ENCODE data around the gene LIPF. TPM values are rescaled to one million over a fixed set of nuclear protein-coding genes. Genes with fewer than 3 reads are reported as not detected.

The LIPF gene
- polyA plus RNA-seq, 1 of the 3 experiments (the other 2 are of a cell fraction), result 0.07 TPM

DNA sequence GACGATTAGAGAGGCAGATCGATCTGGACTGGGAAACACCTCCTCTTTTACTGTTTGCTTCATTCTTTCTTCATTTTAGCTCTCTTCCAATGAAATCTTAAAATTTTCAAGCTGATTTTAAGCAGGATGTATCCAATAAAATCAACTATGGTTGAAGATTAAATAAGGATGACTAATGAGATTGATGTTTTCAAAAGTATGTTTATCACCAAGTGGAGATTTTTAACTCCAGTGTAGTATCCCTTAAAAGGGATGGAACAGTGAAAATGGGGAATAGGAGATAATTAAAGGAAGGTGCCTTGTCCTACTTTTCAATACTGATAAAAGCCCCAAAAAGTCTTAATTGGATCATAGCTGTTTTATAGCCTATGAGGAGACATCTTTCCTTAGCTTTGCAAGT, 11.6 kb upstream of the LIPF start:
- Histone ChIP-seq H3K9me3 (no peaks in the 10 kb centered on the region), H3K4me1 (ENCODE audit: control insufficient read depth in 1 of 2, insufficient read depth in 2 of 2, low read depth in 1 of 2, low read length in 1 of 2) (peaks cover 0 to 19% of the 10 kb centered on the region in 2 experiments; a peak in 3 of 4 replicates), H3K36me3 (replicated peaks in 1 of 2; ENCODE audit: control insufficient read depth in 1 of 2, insufficient read depth in 2 of 2, low read length in 1 of 2) (no peaks in the 10 kb centered on the region), H2AFZ (ENCODE audit: low read depth) (peak overlapping the region; percentile 12; the same call in 1 of the 2 replicates), H4K20me1 (ENCODE audit: insufficient read depth) (no peaks in the 10 kb centered on the region), H3K9ac (no peak overlapping the region; the same call in 1 of the 2 replicates), H3K9me2 (no peaks in the 10 kb centered on the region), H3K79me2 (ENCODE audit: insufficient read depth) (no peaks in the 10 kb centered on the region), H3K4me3 (ENCODE audit: low read depth in 2 of 2, low read length in 1 of 2) (no peak overlapping the region), H3K27me3 (ENCODE audit: insufficient read depth) (no peaks in the 10 kb centered on the region), H3F3A (replicated peaks; ENCODE audit: insufficient read depth) (peaks cover 30% of the 10 kb centered on the region), H3K27ac (ENCODE audit: low read depth in 2 of 2, low read length in 1 of 2) (peak overlapping the region; percentile 47 to 95; a peak in 3 of 4 replicates), H3K4me2 (0 out of 2 replicates have a peak overlapping the region, but pooled peaks have one; percentile 47)
- WGBS (ENCODE audit: low lambda C conversion rate), result 90% methylated on average over 2 of the region's 2 CpGs
- DNase-seq, result no peak
- CTCF ChIA-PET, result no interaction called here
- POLR2A ChIA-PET, result no interaction called here
- TF ChIP-seq FOSL2 (IDR thresholded peaks at IDR 0.05; ENCODE audit: borderline replicate concordance, low read depth) (0 out of 2 replicates have a peak, but pooled peaks have one; percentile 11), EP300 (IDR thresholded peaks at IDR 0.05; ENCODE audit: borderline replicate concordance in 1 of 2, low read depth in 1 of 2, low read length in 1 of 2) (peak in 1 of 2 experiments; percentile 33; a peak in 1 of 4 replicates), FOXM1 (IDR thresholded peaks at IDR 0.05; ENCODE audit: low read depth) (no peak), JUND (IDR thresholded peaks at IDR 0.05) (peak; percentile 36)

DNA sequence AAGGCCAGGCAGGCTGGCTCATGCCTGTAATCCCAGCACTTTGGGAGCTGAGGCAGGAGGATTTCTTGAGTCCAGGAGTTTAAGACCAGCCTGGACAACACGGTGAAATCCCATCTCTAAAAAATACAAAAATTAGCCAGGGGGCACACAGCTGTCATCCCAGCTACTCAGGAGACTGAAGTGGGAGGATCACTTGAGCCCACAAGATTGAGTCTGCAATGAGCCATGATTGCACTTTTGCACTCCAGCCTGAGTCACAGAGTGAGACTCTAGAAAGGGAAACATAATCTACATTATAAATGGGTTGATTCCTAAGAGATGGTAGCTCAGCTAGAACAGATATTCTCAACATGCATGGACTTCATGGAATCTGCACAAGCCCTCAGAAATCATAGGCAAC, 6.3 kb upstream of the LIPF start:
- Histone ChIP-seq H3K27ac (ENCODE audit: low read depth in 2 of 2, low read length in 1 of 2) (no peak overlapping the region), H3F3A (replicated peaks; ENCODE audit: insufficient read depth) (peaks cover 13% of the 10 kb centered on the region), H4K20me1 (ENCODE audit: insufficient read depth) (no peaks in the 10 kb centered on the region), H3K79me2 (ENCODE audit: insufficient read depth) (no peaks in the 10 kb centered on the region), H3K9ac (no peak overlapping the region), H3K4me1 (ENCODE audit: control insufficient read depth in 1 of 2, insufficient read depth in 2 of 2, low read depth in 1 of 2, low read length in 1 of 2) (peaks cover 0 to 22% of the 10 kb centered on the region in 2 experiments; a peak in 2 of 4 replicates), H3K4me3 (ENCODE audit: low read depth in 2 of 2, low read length in 1 of 2) (no peak overlapping the region), H3K9me3 (no peaks in the 10 kb centered on the region), H3K27me3 (ENCODE audit: insufficient read depth) (no peaks in the 10 kb centered on the region), H3K4me2 (no peak overlapping the region), H2AFZ (ENCODE audit: low read depth) (no peak overlapping the region), H3K36me3 (replicated peaks in 1 of 2; ENCODE audit: control insufficient read depth in 1 of 2, insufficient read depth in 2 of 2, low read length in 1 of 2) (no peaks in the 10 kb centered on the region), H3K9me2 (no peaks in the 10 kb centered on the region)
- POLR2A ChIA-PET, result no interaction called here
- 75% methylated on average over 1 of the region's 1 CpG for WGBS (ENCODE audit: low lambda C conversion rate)
- CTCF ChIA-PET, result no interaction called here
- DNase-seq, result no peak
- TF ChIP-seq RXRA (IDR thresholded peaks at IDR 0.05; ENCODE audit: borderline replicate concordance, low read depth) (no peak), YY1 (IDR thresholded peaks at IDR 0.05; ENCODE audit: low read depth) (no peak), RAD21 (IDR thresholded peaks at IDR 0.05; ENCODE audit: low read length) (no peak), EZH2phosphoT487 (IDR thresholded peaks at IDR 0.05; ENCODE audit: borderline replicate concordance, low read depth) (no peak), RFX5 (IDR thresholded peaks at IDR 0.05; ENCODE audit: low read length) (no peak), TEAD4 (IDR thresholded peaks at IDR 0.05; ENCODE audit: borderline replicate concordance, insufficient read depth) (no peak), EP300 (IDR thresholded peaks at IDR 0.05; ENCODE audit: borderline replicate concordance in 1 of 2, low read depth in 1 of 2, low read length in 1 of 2) (no peak), FOXM1 (IDR thresholded peaks at IDR 0.05; ENCODE audit: low read depth) (no peak), SMC3 (IDR thresholded peaks at IDR 0.05; ENCODE audit: low read depth, low read length) (no peak), TAF1 (IDR thresholded peaks at IDR 0.05; ENCODE audit: borderline replicate concordance, low read depth, low read length) (no peak), RCOR1 (IDR thresholded peaks at IDR 0.05; ENCODE audit: low read length) (no peak)
- TF ChIP-seq, protein P1, sequence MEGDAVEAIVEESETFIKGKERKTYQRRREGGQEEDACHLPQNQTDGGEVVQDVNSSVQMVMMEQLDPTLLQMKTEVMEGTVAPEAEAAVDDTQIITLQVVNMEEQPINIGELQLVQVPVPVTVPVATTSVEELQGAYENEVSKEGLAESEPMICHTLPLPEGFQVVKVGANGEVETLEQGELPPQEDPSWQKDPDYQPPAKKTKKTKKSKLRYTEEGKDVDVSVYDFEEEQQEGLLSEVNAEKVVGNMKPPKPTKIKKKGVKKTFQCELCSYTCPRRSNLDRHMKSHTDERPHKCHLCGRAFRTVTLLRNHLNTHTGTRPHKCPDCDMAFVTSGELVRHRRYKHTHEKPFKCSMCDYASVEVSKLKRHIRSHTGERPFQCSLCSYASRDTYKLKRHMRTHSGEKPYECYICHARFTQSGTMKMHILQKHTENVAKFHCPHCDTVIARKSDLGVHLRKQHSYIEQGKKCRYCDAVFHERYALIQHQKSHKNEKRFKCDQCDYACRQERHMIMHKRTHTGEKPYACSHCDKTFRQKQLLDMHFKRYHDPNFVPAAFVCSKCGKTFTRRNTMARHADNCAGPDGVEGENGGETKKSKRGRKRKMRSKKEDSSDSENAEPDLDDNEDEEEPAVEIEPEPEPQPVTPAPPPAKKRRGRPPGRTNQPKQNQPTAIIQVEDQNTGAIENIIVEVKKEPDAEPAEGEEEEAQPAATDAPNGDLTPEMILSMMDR (IDR thresholded peaks at IDR 0.05), result no peak
- TF ChIP-seq, protein P2, sequence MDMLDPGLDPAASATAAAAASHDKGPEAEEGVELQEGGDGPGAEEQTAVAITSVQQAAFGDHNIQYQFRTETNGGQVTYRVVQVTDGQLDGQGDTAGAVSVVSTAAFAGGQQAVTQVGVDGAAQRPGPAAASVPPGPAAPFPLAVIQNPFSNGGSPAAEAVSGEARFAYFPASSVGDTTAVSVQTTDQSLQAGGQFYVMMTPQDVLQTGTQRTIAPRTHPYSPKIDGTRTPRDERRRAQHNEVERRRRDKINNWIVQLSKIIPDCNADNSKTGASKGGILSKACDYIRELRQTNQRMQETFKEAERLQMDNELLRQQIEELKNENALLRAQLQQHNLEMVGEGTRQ (IDR thresholded peaks at IDR 0.05; ENCODE audit: borderline replicate concordance, low read depth, low read length), result no peak
- TF ChIP-seq, protein P3, sequence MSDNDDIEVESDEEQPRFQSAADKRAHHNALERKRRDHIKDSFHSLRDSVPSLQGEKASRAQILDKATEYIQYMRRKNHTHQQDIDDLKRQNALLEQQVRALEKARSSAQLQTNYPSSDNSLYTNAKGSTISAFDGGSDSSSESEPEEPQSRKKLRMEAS (IDR thresholded peaks at IDR 0.05; ENCODE audit: low read depth), result no peak
- TF ChIP-seq, protein P4, sequence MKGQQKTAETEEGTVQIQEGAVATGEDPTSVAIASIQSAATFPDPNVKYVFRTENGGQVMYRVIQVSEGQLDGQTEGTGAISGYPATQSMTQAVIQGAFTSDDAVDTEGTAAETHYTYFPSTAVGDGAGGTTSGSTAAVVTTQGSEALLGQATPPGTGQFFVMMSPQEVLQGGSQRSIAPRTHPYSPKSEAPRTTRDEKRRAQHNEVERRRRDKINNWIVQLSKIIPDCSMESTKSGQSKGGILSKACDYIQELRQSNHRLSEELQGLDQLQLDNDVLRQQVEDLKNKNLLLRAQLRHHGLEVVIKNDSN (IDR thresholded peaks at IDR 0.05; ENCODE audit: borderline replicate concordance, low read depth), result no peak
- TF ChIP-seq, protein P5, sequence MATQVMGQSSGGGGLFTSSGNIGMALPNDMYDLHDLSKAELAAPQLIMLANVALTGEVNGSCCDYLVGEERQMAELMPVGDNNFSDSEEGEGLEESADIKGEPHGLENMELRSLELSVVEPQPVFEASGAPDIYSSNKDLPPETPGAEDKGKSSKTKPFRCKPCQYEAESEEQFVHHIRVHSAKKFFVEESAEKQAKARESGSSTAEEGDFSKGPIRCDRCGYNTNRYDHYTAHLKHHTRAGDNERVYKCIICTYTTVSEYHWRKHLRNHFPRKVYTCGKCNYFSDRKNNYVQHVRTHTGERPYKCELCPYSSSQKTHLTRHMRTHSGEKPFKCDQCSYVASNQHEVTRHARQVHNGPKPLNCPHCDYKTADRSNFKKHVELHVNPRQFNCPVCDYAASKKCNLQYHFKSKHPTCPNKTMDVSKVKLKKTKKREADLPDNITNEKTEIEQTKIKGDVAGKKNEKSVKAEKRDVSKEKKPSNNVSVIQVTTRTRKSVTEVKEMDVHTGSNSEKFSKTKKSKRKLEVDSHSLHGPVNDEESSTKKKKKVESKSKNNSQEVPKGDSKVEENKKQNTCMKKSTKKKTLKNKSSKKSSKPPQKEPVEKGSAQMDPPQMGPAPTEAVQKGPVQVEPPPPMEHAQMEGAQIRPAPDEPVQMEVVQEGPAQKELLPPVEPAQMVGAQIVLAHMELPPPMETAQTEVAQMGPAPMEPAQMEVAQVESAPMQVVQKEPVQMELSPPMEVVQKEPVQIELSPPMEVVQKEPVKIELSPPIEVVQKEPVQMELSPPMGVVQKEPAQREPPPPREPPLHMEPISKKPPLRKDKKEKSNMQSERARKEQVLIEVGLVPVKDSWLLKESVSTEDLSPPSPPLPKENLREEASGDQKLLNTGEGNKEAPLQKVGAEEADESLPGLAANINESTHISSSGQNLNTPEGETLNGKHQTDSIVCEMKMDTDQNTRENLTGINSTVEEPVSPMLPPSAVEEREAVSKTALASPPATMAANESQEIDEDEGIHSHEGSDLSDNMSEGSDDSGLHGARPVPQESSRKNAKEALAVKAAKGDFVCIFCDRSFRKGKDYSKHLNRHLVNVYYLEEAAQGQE (IDR thresholded peaks at IDR 0.05; ENCODE audit: low read depth, low read length), result no peak

Data from SK-N-SH (cell line).